ENCODE data around the gene PEBP1. TPM values are rescaled to one million over a fixed set of nuclear protein-coding genes. Genes with fewer than 3 reads are reported as not detected.

The PEBP1 gene
- total RNA-seq, 4 donors from 2014 or later = 166 to 237 (median 192) TPM

GRCh38 chr12:118145798-118146156 is 9.9 kb downstream of the PEBP1 start:
- intact Hi-C loops (cut with DNase I) = no loop called here
- 86 to 88% methylated on average over 9 of the region's 9 CpGs for WGBS, 2 donors
- Histone ChIP-seq H3K4me1 (peaks cover 0 to 11% (median 0%) of the 10 kb centered on the region in 3 donors), H3K4me3 (no peak overlapping the region), H3K36me3 (peaks cover 12 to 100% (median 19%) of the 10 kb centered on the region in 3 donors), H3K9me3 (no peaks in the 10 kb centered on the region), H3K27ac (no peak overlapping the region), H3K27me3 (no peaks in the 10 kb centered on the region)
- no peak for TF ChIP-seq POLR2A (IDR thresholded peaks at IDR 0.05)
- no peak for TF ChIP-seq CTCF (IDR thresholded peaks at IDR 0.05)
- DNase-seq = no peak

- H3K27ac ChIP-seq = no peak overlapping the region
- intact Hi-C loops (cut with DNase I) = no loop called here
- TF ChIP-seq POLR2A (IDR thresholded peaks at IDR 0.05) (no peak), CTCF (IDR thresholded peaks at IDR 0.05) (no peak)
- peaks cover 12 to 94% (median 12%) of the 10 kb centered on the region in 3 donors for H3K36me3 ChIP-seq
- H3K4me1 ChIP-seq = peaks cover 0 to 6% (median 0%) of the 10 kb centered on the region in 3 donors
- WGBS, 2 donors = 82 to 89% methylated on average over 5 of the region's 5 CpGs
- H3K9me3 ChIP-seq = no peaks in the 10 kb centered on the region
- H3K27me3 ChIP-seq = no peaks in the 10 kb centered on the region
- no peak for DNase-seq
- H3K4me3 ChIP-seq = no peak overlapping the region
These were observed 12.4 kb downstream of the PEBP1 start for GRCh38 chr12:118148287-118148686.

GRCh38 chr12:118150625-118151024 is 14.7 kb downstream of the PEBP1 start:
- TF ChIP-seq POLR2A (IDR thresholded peaks at IDR 0.05) (no peak), CTCF (IDR thresholded peaks at IDR 0.05) (no peak)
- Histone ChIP-seq H3K27ac (no peak overlapping the region), H3K27me3 (no peaks in the 10 kb centered on the region), H3K36me3 (peaks cover 6 to 72% (median 7%) of the 10 kb centered on the region in 3 donors), H3K4me1 (no peaks in the 10 kb centered on the region), H3K4me3 (no peak overlapping the region), H3K9me3 (no peaks in the 10 kb centered on the region)
- no peak for DNase-seq
- WGBS, 2 donors = 50 to 51% methylated on average over 6 to 7 of the region's 7 CpGs
- intact Hi-C loops (cut with DNase I) = no loop called here

GRCh38 chr12:118151755-118152154 is 15.8 kb downstream of the PEBP1 start:
- TF ChIP-seq POLR2A (IDR thresholded peaks at IDR 0.05) = no peak
- no peak for TF ChIP-seq CTCF (IDR thresholded peaks at IDR 0.05)
- no peak overlapping the region for H3K27ac ChIP-seq
- H3K4me1 ChIP-seq = no peaks in the 10 kb centered on the region
- no peaks in the 10 kb centered on the region for H3K9me3 ChIP-seq
- H3K27me3 ChIP-seq = no peaks in the 10 kb centered on the region
- H3K4me3 ChIP-seq = no peak overlapping the region
- DNase-seq = no peak
- H3K36me3 ChIP-seq = peaks cover 0 to 68% (median 6%) of the 10 kb centered on the region in 3 donors
- 72 to 83% methylated on average over 5 of the region's 5 CpGs for WGBS, 2 donors
- intact Hi-C loops (cut with DNase I) = no loop called here

- DNase-seq = no peak
- intact Hi-C loops (cut with DNase I) = no loop called here
- Histone ChIP-seq H3K36me3 (peaks cover 4 to 82% (median 7%) of the 10 kb centered on the region in 3 donors), H3K27ac (no peak overlapping the region), H3K4me1 (no peaks in the 10 kb centered on the region), H3K4me3 (no peak overlapping the region), H3K9me3 (no peaks in the 10 kb centered on the region), H3K27me3 (no peaks in the 10 kb centered on the region)
- WGBS, 2 donors = 93 to 99% methylated on average over 3 of the region's 3 CpGs
- TF ChIP-seq CTCF (IDR thresholded peaks at IDR 0.05) = no peak
- no peak for TF ChIP-seq POLR2A (IDR thresholded peaks at IDR 0.05)
These were observed 24.6 kb downstream of the PEBP1 start for GRCh38 chr12:118160536-118160935.
